Right atrium auricular region (tissue), 2 donors: ENCODE data around the gene ZNF774. TPM values are rescaled to one million over a fixed set of nuclear protein-coding genes. Genes with fewer than 3 reads are reported as not detected.

Source experiments
- DNase-seq: peaks from one replicate; pipeline ENCODE4 v3.0.0-alpha.2; 2019; ENCODE audit warnings: low spot score
- H3K27ac ChIP-seq, 2 donors: fragments of 200-600 bp; sonication (generic); 1 replicate in 1 of 2; 2 replicates in 1 of 2; pipeline ENCODE4 v1.5.1; 2016 to 2019
- H3K27me3 ChIP-seq, 2 donors: fragments of 200-600 bp; sonication (generic); one replicate each; pipeline versions ENCODE4 v1.5.1 to v1.6.0; 2017 to 2019
- H3K36me3 ChIP-seq: fragments of 200-600 bp; sonication (generic); one replicate; pipeline ENCODE4 v1.5.1; 2016
- H3K4me1 ChIP-seq, 2 donors: fragments of 200-600 bp; sonication (generic); one replicate each; pipeline versions ENCODE4 v1.5.1 to v1.6.0; 2017 to 2019
- H3K4me3 ChIP-seq, 2 donors: fragments of 200-600 bp; sonication (generic); 1 replicate in 1 of 2; 2 replicates in 1 of 2; pipeline ENCODE4 v1.5.1; 2017 to 2019; ENCODE audit warnings: mild to moderate bottlenecking in 1 of 2, moderate library complexity in 1 of 2
- H3K9me3 ChIP-seq, 2 donors: fragments of 200-600 bp; sonication (generic); one replicate each; pipeline ENCODE4 v1.5.1; 2019
- total RNA-seq, 2 donors: library from RNA; depleted of rRNA; stranded (reverse); fragments of >200 nt; gene quantifications; one replicate each; pipeline ENCODE4 v1.1.0, GENCODE V29; 2016
- TF ChIP-seq, protein P1 (sequence below), 2 donors: fragments of 200-600 bp; sonication (generic); IDR thresholded peaks; one replicate each; pipeline ENCODE4 v1.5.1; 2019; ENCODE audit warnings: antibody characterized with exemption in 2 of 2

The ZNF774 gene
- total RNA-seq, 2 donors from 2014 or later, result 3.7 to 4.3 TPM

DNA sequence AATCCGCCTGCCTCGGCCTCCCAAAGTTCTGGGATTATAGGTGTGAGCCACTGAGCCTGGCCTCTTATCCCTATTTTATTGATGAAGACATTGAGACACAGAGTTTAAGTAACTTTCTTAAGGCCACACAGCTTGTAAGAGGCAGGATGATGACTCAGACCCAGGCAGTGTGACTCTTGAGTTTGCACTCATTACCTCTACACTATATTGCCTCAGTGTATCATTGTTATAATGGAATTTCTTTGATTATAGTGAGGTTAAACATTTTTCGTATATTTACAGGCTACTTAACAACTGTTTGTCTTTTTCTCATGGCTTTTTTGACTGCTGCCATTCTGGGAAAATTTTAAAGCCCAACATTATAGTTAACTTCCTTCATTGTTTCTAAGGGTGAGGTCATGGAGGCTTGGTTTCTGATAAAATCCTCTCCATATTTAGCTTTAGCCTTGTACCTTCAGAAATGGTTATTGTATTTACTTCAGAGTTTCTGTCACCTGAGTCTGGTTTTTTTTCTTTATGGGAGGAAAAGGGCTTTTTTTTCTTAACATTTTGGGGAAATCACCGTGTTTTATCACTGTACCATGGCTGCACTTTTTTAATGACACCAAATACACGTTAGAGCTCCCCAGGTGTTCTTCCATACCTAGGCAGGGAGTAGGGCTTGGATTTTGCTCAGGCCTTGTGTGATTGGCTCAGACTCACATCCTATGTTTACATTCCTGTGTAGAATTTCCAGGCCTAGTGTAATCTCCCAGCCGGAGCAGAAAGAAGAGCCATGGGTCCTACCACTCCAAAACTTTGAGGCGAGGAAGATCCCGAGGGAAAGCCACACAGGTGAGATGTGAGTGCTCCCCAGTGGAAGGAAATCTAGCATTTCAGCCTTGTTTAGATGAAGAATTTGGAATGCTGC lies 6.3 kb downstream of the ZNF774 start:
- Histone ChIP-seq H3K36me3 (peaks cover 17% of the 10 kb centered on the region), H3K9me3 (no peaks in the 10 kb centered on the region), H3K27me3 (no peaks in the 10 kb centered on the region), H3K4me1 (peaks cover 0 to 18% of the 10 kb centered on the region in 2 donors), H3K4me3 (no peak overlapping the region), H3K27ac (no peak overlapping the region)
- TF ChIP-seq, protein P1, sequence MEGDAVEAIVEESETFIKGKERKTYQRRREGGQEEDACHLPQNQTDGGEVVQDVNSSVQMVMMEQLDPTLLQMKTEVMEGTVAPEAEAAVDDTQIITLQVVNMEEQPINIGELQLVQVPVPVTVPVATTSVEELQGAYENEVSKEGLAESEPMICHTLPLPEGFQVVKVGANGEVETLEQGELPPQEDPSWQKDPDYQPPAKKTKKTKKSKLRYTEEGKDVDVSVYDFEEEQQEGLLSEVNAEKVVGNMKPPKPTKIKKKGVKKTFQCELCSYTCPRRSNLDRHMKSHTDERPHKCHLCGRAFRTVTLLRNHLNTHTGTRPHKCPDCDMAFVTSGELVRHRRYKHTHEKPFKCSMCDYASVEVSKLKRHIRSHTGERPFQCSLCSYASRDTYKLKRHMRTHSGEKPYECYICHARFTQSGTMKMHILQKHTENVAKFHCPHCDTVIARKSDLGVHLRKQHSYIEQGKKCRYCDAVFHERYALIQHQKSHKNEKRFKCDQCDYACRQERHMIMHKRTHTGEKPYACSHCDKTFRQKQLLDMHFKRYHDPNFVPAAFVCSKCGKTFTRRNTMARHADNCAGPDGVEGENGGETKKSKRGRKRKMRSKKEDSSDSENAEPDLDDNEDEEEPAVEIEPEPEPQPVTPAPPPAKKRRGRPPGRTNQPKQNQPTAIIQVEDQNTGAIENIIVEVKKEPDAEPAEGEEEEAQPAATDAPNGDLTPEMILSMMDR (IDR thresholded peaks at IDR 0.05), result no peak
- DNase-seq, result no peak

DNA sequence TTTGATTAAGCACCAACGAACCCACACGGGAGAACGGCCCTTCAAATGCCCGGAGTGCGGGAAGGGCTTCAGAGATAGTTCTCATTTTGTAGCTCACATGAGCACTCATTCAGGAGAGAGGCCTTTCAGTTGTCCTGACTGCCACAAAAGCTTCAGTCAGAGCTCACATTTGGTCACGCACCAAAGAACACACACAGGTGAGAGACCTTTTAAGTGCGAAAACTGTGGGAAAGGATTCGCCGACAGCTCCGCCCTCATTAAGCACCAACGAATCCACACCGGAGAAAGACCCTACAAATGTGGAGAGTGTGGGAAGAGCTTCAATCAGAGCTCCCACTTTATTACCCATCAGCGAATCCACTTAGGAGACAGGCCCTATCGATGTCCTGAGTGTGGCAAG lies 8.7 kb downstream of the ZNF774 start:
- Histone ChIP-seq H3K4me3 (no peak overlapping the region), H3K4me1 (peaks cover 0 to 20% of the 10 kb centered on the region in 2 donors), H3K36me3 (peaks cover 17% of the 10 kb centered on the region), H3K27ac (no peak overlapping the region), H3K9me3 (no peaks in the 10 kb centered on the region), H3K27me3 (no peaks in the 10 kb centered on the region)
- TF ChIP-seq, protein P1 (IDR thresholded peaks at IDR 0.05), result no peak
- DNase-seq, result no peak

DNA sequence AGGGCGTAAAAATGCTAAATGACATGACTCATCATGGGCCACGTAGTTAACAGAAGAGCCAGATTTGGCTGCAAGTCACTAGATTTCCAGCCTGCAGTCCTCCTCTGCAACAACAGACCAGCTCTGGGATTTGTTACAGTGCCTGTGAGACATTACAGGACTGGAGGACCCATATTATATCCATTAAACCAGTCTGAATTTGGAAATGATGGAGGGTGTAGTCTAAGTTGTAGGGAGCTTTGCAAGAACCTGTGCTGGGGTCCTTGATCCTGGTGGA lies 10.8 kb downstream of the ZNF774 start:
- TF ChIP-seq, protein P1 (IDR thresholded peaks at IDR 0.05), result no peak

DNA sequence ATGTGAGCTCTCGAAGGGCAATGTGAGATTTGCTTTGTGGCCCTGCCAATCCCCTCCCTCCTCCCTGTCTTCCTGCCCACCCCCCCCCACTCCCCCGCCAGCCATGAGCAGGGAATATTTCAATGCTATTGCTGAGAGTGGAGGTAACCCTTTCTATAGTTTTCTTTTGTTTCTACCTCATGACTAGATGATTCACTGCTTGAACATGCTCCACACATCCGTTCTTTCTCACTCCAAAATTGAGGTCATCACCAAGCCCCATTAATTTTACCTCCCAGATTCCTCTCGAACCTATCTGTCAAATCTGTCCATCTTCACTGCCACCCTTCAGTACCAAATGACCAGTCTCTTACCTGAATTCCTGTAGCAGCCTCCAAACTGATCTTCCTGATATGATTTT lies 12.2 kb downstream of the ZNF774 start:
- Histone ChIP-seq H3K9me3 (no peaks in the 10 kb centered on the region), H3K36me3 (peaks cover 17% of the 10 kb centered on the region), H3K4me1 (peaks cover 0 to 20% of the 10 kb centered on the region in 2 donors), H3K4me3 (no peak overlapping the region), H3K27ac (no peak overlapping the region), H3K27me3 (no peaks in the 10 kb centered on the region)
- DNase-seq, result no peak
- TF ChIP-seq, protein P1 (IDR thresholded peaks at IDR 0.05), result no peak

More for the DNA sequence above, 10.8 kb downstream of the ZNF774 start:
- Histone ChIP-seq H3K27me3 (no peaks in the 10 kb centered on the region), H3K36me3 (peaks cover 17% of the 10 kb centered on the region), H3K4me3 (no peak overlapping the region), H3K27ac (peak overlapping the region; percentile 62 to 81), H3K9me3 (no peaks in the 10 kb centered on the region), H3K4me1 (peaks cover 0 to 20% of the 10 kb centered on the region in 2 donors)
- DNase-seq, result peak; percentile 70

DNA sequence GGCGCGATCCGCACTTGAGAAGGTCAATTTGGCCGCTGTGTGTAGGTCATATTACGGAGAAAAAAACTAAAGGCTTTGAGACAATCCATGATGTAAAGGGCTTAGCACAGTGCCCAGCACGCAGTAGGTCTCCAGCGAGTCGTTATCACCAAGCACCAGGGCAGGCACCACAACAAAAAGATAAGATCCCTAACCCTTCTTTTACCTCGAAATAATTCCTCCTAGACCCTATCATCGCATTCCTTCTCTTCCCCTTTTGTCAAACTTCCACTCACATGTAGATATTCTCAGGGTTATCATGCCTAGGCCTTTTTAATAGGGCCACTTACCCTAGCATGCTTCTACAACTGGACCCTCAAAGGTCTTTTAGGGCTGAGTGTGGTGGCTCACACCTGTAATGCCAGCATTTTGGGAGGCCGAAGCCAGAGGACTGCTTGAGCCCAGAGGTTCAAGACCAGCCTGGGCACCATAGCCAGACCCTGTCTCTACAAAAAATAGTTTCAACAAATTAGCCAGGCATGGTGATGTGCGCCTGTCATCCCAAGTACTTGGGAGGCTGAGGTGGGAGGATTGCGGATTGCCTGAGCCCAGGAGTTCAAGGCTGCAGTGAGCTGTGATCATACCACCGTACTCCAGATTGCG lies 13.5 kb downstream of the ZNF774 start:
- Histone ChIP-seq H3K4me1 (peaks cover 0 to 20% of the 10 kb centered on the region in 2 donors), H3K4me3 (no peak overlapping the region), H3K36me3 (peaks cover 4% of the 10 kb centered on the region), H3K27me3 (no peaks in the 10 kb centered on the region), H3K27ac (no peak overlapping the region), H3K9me3 (no peaks in the 10 kb centered on the region)
- no peak for DNase-seq
- TF ChIP-seq, protein P1 (IDR thresholded peaks at IDR 0.05), result no peak
